Loucy (cell line): ENCODE results near the gene SUPT20HL2.

Experiments used
- H2AFZ ChIP-seq: fragments of 200-600 bp; sonication (generic); 2 replicates; pipeline ENCODE4 v1.6.0; 2016; ENCODE audit warnings: antibody characterized with exemption, mild to moderate bottlenecking, low read length, moderate library complexity
- H3F3A ChIP-seq: fragments of 200-600 bp; 2 replicates; pipeline ENCODE4 v1.6.0; 2016; ENCODE audit warnings: antibody characterized with exemption, low read depth, mild to moderate bottlenecking
- H3K27me3 ChIP-seq: fragments of 200-600 bp; sonication (generic); 2 replicates; pipeline ENCODE4 v1.6.1; 2014; ENCODE audit warnings: low read length, mild to moderate bottlenecking; ENCODE audit not compliant: insufficient read depth, poor library complexity, severe bottlenecking
- H3K36me3 ChIP-seq: fragments of 200-600 bp; sonication (generic); 2 replicates; pipeline ENCODE4 v1.6.1; 2016; ENCODE audit warnings: low read length; ENCODE audit not compliant: insufficient read depth
- H3K4me1 ChIP-seq: fragments of 200-600 bp; sonication (generic); 2 replicates; pipeline ENCODE4 v1.5.1; 2014; ENCODE audit warnings: low read length, mild to moderate bottlenecking; ENCODE audit not compliant: insufficient read depth, poor library complexity, severe bottlenecking
- H3K4me2 ChIP-seq: fragments of 200-600 bp; sonication (generic); 2 replicates; pipeline ENCODE4 v1.6.0; 2014; ENCODE audit warnings: antibody characterized with exemption, low read length, low read depth, mild to moderate bottlenecking; ENCODE audit not compliant: poor library complexity, severe bottlenecking
- H3K4me3 ChIP-seq: fragments of 200-600 bp; sonication (generic); 2 replicates; pipeline ENCODE4 v1.5.1; 2014; ENCODE audit warnings: low read length, mild to moderate bottlenecking, mixed read lengths; ENCODE audit not compliant: poor library complexity, severe bottlenecking
- H3K79me2 ChIP-seq: fragments of 200-600 bp; sonication (generic); 2 replicates; pipeline ENCODE4 v1.6.1; 2014; ENCODE audit warnings: low read length; ENCODE audit not compliant: insufficient read depth
- H3K9ac ChIP-seq: fragments of 200-600 bp; sonication (generic); 2 replicates; pipeline ENCODE4 v1.6.0; 2014; ENCODE audit warnings: mild to moderate bottlenecking, low read depth, low read length, moderate library complexity; ENCODE audit not compliant: poor library complexity, severe bottlenecking
- H3K9me2 ChIP-seq: fragments of 200-600 bp; sonication (generic); replicated peaks from 2 replicates; pipeline ENCODE4 v1.6.1; 2016; ENCODE audit warnings: low read depth, low read length, mixed read lengths
- H3K9me3 ChIP-seq: fragments of 200-600 bp; sonication (generic); 2 replicates; pipeline ENCODE4 v1.6.1; 2014; ENCODE audit warnings: mild to moderate bottlenecking, antibody characterized with exemption, low read length, low read depth; ENCODE audit not compliant: insufficient read depth
- H4K20me1 ChIP-seq: fragments of 200-600 bp; sonication (generic); 2 replicates; pipeline ENCODE4 v1.6.0; 2014; ENCODE audit warnings: antibody characterized with exemption, low read length, mild to moderate bottlenecking; ENCODE audit not compliant: insufficient read depth, poor library complexity, severe bottlenecking
- EZH2phosphoT487 ChIP-seq: fragments of 200-600 bp; IDR thresholded peaks from 2 replicates; pipeline ENCODE4 v1.6.1; 2018; ENCODE audit warnings: antibody characterized with exemption, mild to moderate bottlenecking, moderate library complexity, borderline replicate concordance
- TF ChIP-seq, protein P1 (sequence below): fragments of 200-600 bp; sonication (generic); conservative IDR thresholded peaks from 2 replicates; pipeline ENCODE4 v1.5.1; 2014; ENCODE audit warnings: mild to moderate bottlenecking, antibody characterized with exemption, low read length

SUPT20HL2 gene

DNA sequence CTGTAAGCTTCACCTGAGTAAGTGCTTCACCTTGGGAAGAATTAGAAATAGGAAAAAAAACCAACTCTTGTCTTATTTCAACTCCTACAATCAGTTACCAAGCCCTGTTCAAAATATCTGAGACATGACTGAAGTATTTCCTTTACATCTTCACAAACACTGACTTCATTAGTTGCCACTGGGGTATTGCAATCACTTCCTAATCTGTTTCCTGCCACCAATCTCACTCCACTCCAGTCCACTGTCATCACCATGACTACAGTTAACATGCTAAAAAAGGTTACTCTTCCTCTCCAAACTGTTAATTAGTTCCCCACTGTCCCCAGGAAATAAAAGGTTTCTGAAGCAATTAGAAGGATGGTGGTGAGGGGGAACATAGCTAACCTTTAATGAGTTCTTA is 43.2 kb upstream of the SUPT20HL2 start:
- H3K4me2 ChIP-seq: no peak overlapping the region

GRCh38 chrX:24355095-24355494 is 41.2 kb upstream of the SUPT20HL2 start:
- Histone ChIP-seq H3K9ac (no peak overlapping the region), H3K4me3 (no peak overlapping the region), H3K27me3 (no peaks in the 10 kb centered on the region), H2AFZ (no peak overlapping the region), H4K20me1 (no peaks in the 10 kb centered on the region), H3F3A (no peaks in the 10 kb centered on the region), H3K4me2 (no peak overlapping the region), H3K36me3 (no peaks in the 10 kb centered on the region), H3K4me1 (peaks cover 10% of the 10 kb centered on the region), H3K79me2 (no peaks in the 10 kb centered on the region), H3K9me3 (no peaks in the 10 kb centered on the region), H3K9me2 (no peaks in the 10 kb centered on the region)
- TF ChIP-seq EZH2phosphoT487: no peak
- TF ChIP-seq, protein P1, sequence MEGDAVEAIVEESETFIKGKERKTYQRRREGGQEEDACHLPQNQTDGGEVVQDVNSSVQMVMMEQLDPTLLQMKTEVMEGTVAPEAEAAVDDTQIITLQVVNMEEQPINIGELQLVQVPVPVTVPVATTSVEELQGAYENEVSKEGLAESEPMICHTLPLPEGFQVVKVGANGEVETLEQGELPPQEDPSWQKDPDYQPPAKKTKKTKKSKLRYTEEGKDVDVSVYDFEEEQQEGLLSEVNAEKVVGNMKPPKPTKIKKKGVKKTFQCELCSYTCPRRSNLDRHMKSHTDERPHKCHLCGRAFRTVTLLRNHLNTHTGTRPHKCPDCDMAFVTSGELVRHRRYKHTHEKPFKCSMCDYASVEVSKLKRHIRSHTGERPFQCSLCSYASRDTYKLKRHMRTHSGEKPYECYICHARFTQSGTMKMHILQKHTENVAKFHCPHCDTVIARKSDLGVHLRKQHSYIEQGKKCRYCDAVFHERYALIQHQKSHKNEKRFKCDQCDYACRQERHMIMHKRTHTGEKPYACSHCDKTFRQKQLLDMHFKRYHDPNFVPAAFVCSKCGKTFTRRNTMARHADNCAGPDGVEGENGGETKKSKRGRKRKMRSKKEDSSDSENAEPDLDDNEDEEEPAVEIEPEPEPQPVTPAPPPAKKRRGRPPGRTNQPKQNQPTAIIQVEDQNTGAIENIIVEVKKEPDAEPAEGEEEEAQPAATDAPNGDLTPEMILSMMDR: no peak

More for the DNA sequence above, 43.2 kb upstream of the SUPT20HL2 start:
- no peaks in the 10 kb centered on the region for H3K9me2 ChIP-seq
- peaks cover 10% of the 10 kb centered on the region for H3K4me1 ChIP-seq
- H3K79me2 ChIP-seq: no peaks in the 10 kb centered on the region
- no peak overlapping the region for H2AFZ ChIP-seq
- TF ChIP-seq, protein P1: no peak
- TF ChIP-seq EZH2phosphoT487: no peak
- H3K36me3 ChIP-seq: no peaks in the 10 kb centered on the region
- no peaks in the 10 kb centered on the region for H4K20me1 ChIP-seq
- H3K4me3 ChIP-seq: no peak overlapping the region
- H3K9me3 ChIP-seq: no peaks in the 10 kb centered on the region
- no peaks in the 10 kb centered on the region for H3F3A ChIP-seq
- no peaks in the 10 kb centered on the region for H3K27me3 ChIP-seq
- H3K9ac ChIP-seq: no peak overlapping the region

- Histone ChIP-seq H3K36me3 (no peaks in the 10 kb centered on the region), H3K4me3 (no peak overlapping the region), H3K4me1 (no peaks in the 10 kb centered on the region), H3K9ac (no peak overlapping the region), H3K79me2 (no peaks in the 10 kb centered on the region), H4K20me1 (no peaks in the 10 kb centered on the region), H3K27me3 (no peaks in the 10 kb centered on the region), H3K9me3 (no peaks in the 10 kb centered on the region), H3F3A (no peaks in the 10 kb centered on the region), H3K9me2 (no peaks in the 10 kb centered on the region), H2AFZ (no peak overlapping the region), H3K4me2 (no peak overlapping the region)
- TF ChIP-seq, protein P1: no peak
- no peak for TF ChIP-seq EZH2phosphoT487
Measured at GRCh38 chrX:24350217-24350616, 36.3 kb upstream of the SUPT20HL2 start.
